Loucy (cell line): ENCODE measurements around the gene TMIGD2.

Experiments
- CTCF ChIP-seq: fragments of 200-600 bp; sonication (generic); conservative IDR thresholded peaks from 2 replicates; pipeline ENCODE4 v1.5.1; 2014; ENCODE audit warnings: mild to moderate bottlenecking, antibody characterized with exemption, low read length
- EZH2phosphoT487 ChIP-seq: fragments of 200-600 bp; IDR thresholded peaks from 2 replicates; pipeline ENCODE4 v1.6.1; 2018; ENCODE audit warnings: antibody characterized with exemption, mild to moderate bottlenecking, moderate library complexity, borderline replicate concordance

- TF ChIP-seq CTCF (peak; percentile 77), EZH2phosphoT487 (no peak)
Observed at GRCh38 chr19:4267101-4267900, 34.9 kb downstream of the TMIGD2 start.
